K562 (cell line): Measurements from ENCODE around the gene TRAPPC5. TPM values are rescaled to one million over a fixed set of nuclear protein-coding genes. Genes with fewer than 3 reads are reported as not detected.
A peak's percentile ranks its signal among the peaks of the same experiment; 100 is the strongest.

Experiments used
- ATAC-seq: fragments of 200-7000 bp; cut with Tn5 transposase; 3 replicates; pipeline ENCODE4 v1.9.1; 2020; ENCODE audit warnings: moderate library complexity
- BruUV-seq: library from RNA; stranded (reverse); fragments of 400-500 nt; replicated peaks from 2 replicates; lab custom pipeline; 2021; lab: Mats Ljungman, UMichigan
- CTCF ChIA-PET: fragments of 300-600 bp; formaldehyde crosslinking; extraction: SDS; loops from one replicate; lab custom pipeline; 2021; ENCODE audit warnings: low intra/inter-chr PET ratio; lab: Yijun Ruan, JAX
- POLR2A ChIA-PET: fragments of 300-600, 350-650 bp; sonication (Branson Sonifier 250); formaldehyde crosslinking; extraction: SDS; loops from one replicate; lab custom pipeline; 2021; ENCODE audit warnings: antibody characterized with exemption, inconsistent platforms; lab: Yijun Ruan, JAX
- DNase-seq, 4 experiments: peaks; one replicate each; pipeline versions ENCODE4 v3.0.0 to v3.0.0-alpha.2; 2011 to 2018; ENCODE audit warnings: low spot score in 3 of 4, mixed read lengths in 3 of 4; ENCODE audit errors: extremely low read depth in 1 of 4
- FAIRE-seq: peaks from 2 replicates; lab custom pipeline; 2011; peaks lifted over from hg19 to GRCh38; lab: Jason Lieb, UNC
- H2AFZ ChIP-seq: 2 replicates; pipeline ENCODE4 v1.6.0; 2011; ENCODE audit warnings: low read depth, low read length, control low read depth, inconsistent platforms
- H3K27ac ChIP-seq: fragments of 200-600 bp; 3 replicates; pipeline ENCODE4 v1.8.0; 2011; ENCODE audit warnings: low read depth, mild to moderate bottlenecking, control low read depth, inconsistent platforms, low read length, moderate library complexity, mixed read lengths; ENCODE audit errors: extremely low read depth
- H3K27me3 ChIP-seq, 2 experiments: fragments of 300-600 bp in 1 of 2; 2 replicates in 1 of 2; 3 replicates in 1 of 2; pipeline versions ENCODE4 v1.6.0 to v1.8.0; 2011; ENCODE audit warnings: inconsistent platforms in 2 of 2, low read length in 2 of 2, mild to moderate bottlenecking in 1 of 2, mixed read lengths in 1 of 2, moderate library complexity in 1 of 2; ENCODE audit not compliant: control insufficient read depth in 2 of 2, insufficient read depth in 2 of 2
- H3K36me3 ChIP-seq: fragments of 300-600 bp; 3 replicates; pipeline ENCODE4 v1.8.0; 2011; ENCODE audit warnings: mild to moderate bottlenecking, low read length, inconsistent platforms; ENCODE audit not compliant: control insufficient read depth, insufficient read depth
- H3K4me1 ChIP-seq, 2 experiments: fragments of 200-600 bp in 1 of 2; replicated peaks in 1 of 2; 2 replicates in 1 of 2; 3 replicates in 1 of 2; pipeline versions ENCODE4 v1.5.1 to v1.8.0; 2011; ENCODE audit warnings: inconsistent platforms in 2 of 2, low read length in 2 of 2, mild to moderate bottlenecking in 1 of 2, mixed read lengths in 1 of 2, moderate library complexity in 1 of 2; ENCODE audit not compliant: control insufficient read depth in 2 of 2, insufficient read depth in 2 of 2
- H3K4me2 ChIP-seq: 2 replicates; pipeline ENCODE4 v1.6.1; 2011; ENCODE audit warnings: low read length, control low read depth, inconsistent platforms, mixed read lengths; ENCODE audit not compliant: insufficient read depth
- H3K4me3 ChIP-seq: fragments of 200-600 bp; sonication (generic), shearing (Covaris generic); 2 replicates; pipeline ENCODE4 v1.5.1; 2016; ENCODE audit warnings: control low read depth, inconsistent platforms
- H3K79me2 ChIP-seq: fragments of 200-600 bp; 3 replicates; pipeline ENCODE4 v1.8.0; 2011; ENCODE audit warnings: low read length, inconsistent platforms; ENCODE audit not compliant: control insufficient read depth, insufficient read depth
- H3K9ac ChIP-seq, 2 experiments: 2 replicates each; pipeline versions ENCODE4 v1.6.0 to v1.6.1; 2011; ENCODE audit warnings: low read depth in 2 of 2, low read length in 2 of 2, control low read depth in 1 of 2, inconsistent platforms in 1 of 2, mild to moderate bottlenecking in 1 of 2, mixed read lengths in 1 of 2; ENCODE audit not compliant: insufficient read depth in 1 of 2
- H3K9me1 ChIP-seq: one replicate; pipeline ENCODE4 v1.6.0; 2011; ENCODE audit warnings: inconsistent platforms, mild to moderate bottlenecking, low read length, moderate library complexity; ENCODE audit not compliant: control insufficient read depth, insufficient read depth
- H3K9me3 ChIP-seq: replicated peaks from 2 replicates; pipeline ENCODE4 v1.5.1; 2011; ENCODE audit warnings: low read depth, low read length, inconsistent platforms; ENCODE audit not compliant: control insufficient read depth, insufficient read depth
- H4K20me1 ChIP-seq: replicated peaks from 2 replicates; pipeline ENCODE4 v1.6.1; 2011; ENCODE audit warnings: low read length, inconsistent platforms, mixed read lengths; ENCODE audit not compliant: control insufficient read depth, insufficient read depth
- NCOA2 ChIP-seq, 2 experiments: fragments of 450-650 bp; IDR thresholded peaks; 2 replicates each; pipeline ENCODE4 v1.6.1; 2018; ENCODE audit warnings: mild to moderate bottlenecking in 2 of 2, moderate library complexity in 1 of 2; ENCODE audit not compliant: partially characterized antibody in 2 of 2
- POLR2A ChIP-seq: fragments of 450-650 bp; conservative IDR thresholded peaks from 2 replicates; pipeline ENCODE4 v1.6.1; 2016
- POLR2G ChIP-seq: fragments of 200-400 bp; formaldehyde crosslinking; IDR thresholded peaks from 2 replicates; pipeline ENCODE4 v1.6.1; 2017; ENCODE audit warnings: low read depth, mild to moderate bottlenecking, antibody characterized with exemption, low read length, moderate library complexity
- RBFOX2 ChIP-seq: fragments of 200-400 bp; formaldehyde crosslinking; IDR thresholded peaks from 2 replicates; pipeline ENCODE4 v1.6.1; 2017; ENCODE audit warnings: low read depth, mild to moderate bottlenecking, low read length, moderate library complexity
- SMAD3 ChIP-seq: fragments of 450-650 bp; formaldehyde crosslinking; conservative IDR thresholded peaks from 2 replicates; pipeline ENCODE4 v1.4.0; 2020; ENCODE audit warnings: mild to moderate bottlenecking
- TOE1 ChIP-seq, 2 experiments: fragments of 450-650 bp in 1 of 2; sonication (generic) in 1 of 2; formaldehyde crosslinking in 1 of 2; IDR thresholded peaks; 2 replicates each; pipeline versions ENCODE4 v1.7.1 to v1.8.0; 2016 to 2022; ENCODE audit warnings: borderline replicate concordance in 2 of 2, mild to moderate bottlenecking in 2 of 2, antibody characterized with exemption in 1 of 2, inconsistent platforms in 1 of 2, low read depth in 1 of 2, missing genetic modification reagents in 1 of 2, moderate library complexity in 1 of 2
- ZNF263 ChIP-seq: sonication (generic); formaldehyde crosslinking; IDR thresholded peaks from 2 replicates; pipeline ENCODE4 v1.8.0; 2022; ENCODE audit warnings: mild to moderate bottlenecking, missing genetic modification reagents, borderline replicate concordance
- WGBS: fragments of 100-300 bp; shearing (Covaris generic); methylation state at CpG from one replicate; pipeline ENCODE4 v1.1.6; 2016; ENCODE audit warnings: low coverage, mixed read lengths; ENCODE audit not compliant: insufficient coverage; ENCODE audit errors: missing lambda C conversion rate; 5-methylcytosine and 5-hydroxymethylcytosine counted together
- in situ Hi-C: fragments of 300-500 bp; cut with MboI; formaldehyde crosslinking; loops from 4 replicates; pipeline ENCODE4 v1.15.0; 2018; ENCODE audit warnings: inconsistent platforms, mixed read lengths
- intact Hi-C: fragments of 100-400 bp; cut with micrococcal nuclease; formaldehyde crosslinking; loops from 2 replicates; pipeline ENCODE4 v1.14.2; 2022
- polyA plus RNA-seq, 8 experiments: library from polyadenylated mRNA; depleted of rRNA in 4 of 8; stranded (reverse) in 5 of 8; unstranded in 3 of 8; fragments of >200 nt; fragmentation: Nextera tagmentation in 2 of 8; fragmentation: Illumina TruSeq in 1 of 8; extraction: Ambion mirVana in 2 of 8; extraction: Trizol in 1 of 8; gene quantifications; 2 replicates each; pipeline versions ENCODE4 v1.2.1 to v1.2.3, GENCODE V29; 2011 to 2014; ENCODE audit warnings: inconsistent platforms in 1 of 8, missing spikeins in 1 of 8
- total RNA-seq, 7 experiments: library from RNA; depleted of rRNA in 6 of 7; stranded (reverse); fragments of >200 nt in 6 of 7; fragmentation: Illumina TruSeq in 2 of 7; extraction: Trizol in 2 of 7; gene quantifications; 2 replicates each; pipeline versions ENCODE4 v1.2.1 to v1.2.3, GENCODE V29; 2011 to 2021; ENCODE audit warnings: low replicate concordance in 1 of 7
- TF ChIP-seq, protein P1 (sequence below): sonication (generic); formaldehyde crosslinking; IDR thresholded peaks from 2 replicates; pipeline ENCODE4 v1.8.1; 2023; ENCODE audit warnings: mild to moderate bottlenecking, missing genetic modification reagents, moderate library complexity

TRAPPC5 gene
- total and polyA plus RNA-seq, 9 of the 15 experiments (the other 6 are each of a cell fraction or from before 2014, with no cell fraction given): 2.0 to 76.9 (median 29.3) TPM

DNA sequence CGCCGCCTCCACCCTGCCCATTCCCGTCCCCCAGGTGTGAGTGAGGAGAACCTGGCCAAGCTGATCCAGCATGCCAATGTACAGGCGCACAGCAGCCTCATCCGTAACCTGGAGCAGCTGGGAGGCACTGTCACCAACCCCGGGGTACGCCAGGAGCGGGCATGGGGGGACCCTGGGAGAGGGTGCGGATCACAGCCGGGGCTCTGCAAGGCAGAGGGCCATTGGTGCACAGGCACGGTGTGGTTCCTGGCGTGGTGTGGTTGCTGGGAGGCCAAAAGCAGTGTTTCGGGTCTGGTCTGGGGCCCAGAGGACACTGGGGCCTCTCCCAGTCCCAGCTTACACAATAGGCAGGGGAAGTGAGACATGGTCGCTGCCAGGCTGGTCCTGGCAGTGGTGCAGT lies 35.5 kb upstream of the TRAPPC5 start:
- Histone ChIP-seq H3K9me1 (no peaks in the 10 kb centered on the region), H2AFZ (no peak overlapping the region), H4K20me1 (peaks cover 10% of the 10 kb centered on the region), H3K9me3 (peaks cover under 1% of the 10 kb centered on the region; the same call in 1 of the 2 replicates), H3K9ac (no peak overlapping the region), H3K27me3 (no peaks in the 10 kb centered on the region; a peak in 1 of 5 replicates), H3K4me3 (no peak overlapping the region), H3K4me2 (no peak overlapping the region), H3K27ac (no peak overlapping the region), H3K79me2 (peaks cover 4% of the 10 kb centered on the region; the same call in 2 of the 3 replicates), H3K36me3 (peaks cover 57% of the 10 kb centered on the region; the same call in 2 of the 3 replicates), H3K4me1 (peaks cover 0 to 61% of the 10 kb centered on the region in 2 experiments; a peak in 4 of 5 replicates)
- in situ Hi-C loops: no loop called here
- ATAC-seq (no peak), FAIRE-seq (no peak), DNase-seq (no peak)
- ChIA-PET CTCF (no interaction called here), POLR2A (interaction anchor here (2.0 kb wide), 1 partner anchor 10 kb away, joined by 8 read pairs; no protein-coding TSS in a partner anchor)
- intact Hi-C loops: no loop called here
- TF ChIP-seq NCOA2 (IDR thresholded peaks at IDR 0.05; ENCODE audit: partially characterized antibody in 2 of 2) (no peak), ZNF263 (CRISPR knock-in tag) (no peak), SMAD3 (CRISPR knock-in tag) (no peak), POLR2G (peak; percentile 62), TOE1 (IDR thresholded peaks at IDR 0.05; ENCODE audit: borderline replicate concordance) (no peak), TOE1 (CRISPR knock-in tag; IDR thresholded peaks at IDR 0.05; ENCODE audit: borderline replicate concordance, low read depth) (no peak), POLR2A (peak; percentile 14; the same call in 1 of the 2 replicates), RBFOX2 (peak; percentile 62)
- TF ChIP-seq, protein P1, sequence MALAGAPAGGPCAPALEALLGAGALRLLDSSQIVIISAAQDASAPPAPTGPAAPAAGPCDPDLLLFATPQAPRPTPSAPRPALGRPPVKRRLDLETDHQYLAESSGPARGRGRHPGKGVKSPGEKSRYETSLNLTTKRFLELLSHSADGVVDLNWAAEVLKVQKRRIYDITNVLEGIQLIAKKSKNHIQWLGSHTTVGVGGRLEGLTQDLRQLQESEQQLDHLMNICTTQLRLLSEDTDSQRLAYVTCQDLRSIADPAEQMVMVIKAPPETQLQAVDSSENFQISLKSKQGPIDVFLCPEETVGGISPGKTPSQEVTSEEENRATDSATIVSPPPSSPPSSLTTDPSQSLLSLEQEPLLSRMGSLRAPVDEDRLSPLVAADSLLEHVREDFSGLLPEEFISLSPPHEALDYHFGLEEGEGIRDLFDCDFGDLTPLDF (CRISPR knock-in tag): no peak
- no TSS peak for BruUV-seq
- WGBS: 94% methylated on average over 12 of the region's 14 CpGs
